Large intestine (tissue), 1 donor: ENCODE measurements around the gene CYP24A1. TPM values are rescaled to one million over a fixed set of nuclear protein-coding genes. Genes with fewer than 3 reads are reported as not detected.

Experiments
- polyA plus RNA-seq: library from polyadenylated mRNA; unstranded; fragments of 120-200 nt; gene quantifications from one replicate; pipeline ENCODE4 v1.2.1, GENCODE V29; 2013

The CYP24A1 gene
- polyA plus RNA-seq, 1 donor, result not detected

Other genes with a start within 250 kb of the CYP24A1 start
- 29.2 TPM for gene BCAS1, start 103.4 kb downstream of the CYP24A1 start, polyA plus RNA-seq
- 42.2 TPM for gene PFDN4, start 34.1 kb upstream of the CYP24A1 start, polyA plus RNA-seq